CD4-positive, alpha-beta T cell (primary cell): ENCODE results near the gene PITX3. TPM values are rescaled to one million over a fixed set of nuclear protein-coding genes. Genes with fewer than 3 reads are reported as not detected.

Source experiments
- ATAC-seq: fragments of 200-7000 bp; cut with Tn5 transposase; one replicate; pipeline ENCODE4 v1.10.0; 2022; ENCODE audit warnings: mild to moderate bottlenecking; ENCODE audit not compliant: poor library complexity
- CTCF ChIA-PET: fragments of 350-600 bp; sonication (Branson Sonifier 250); formaldehyde crosslinking; loops from one replicate; lab custom pipeline; 2021; ENCODE audit warnings: antibody characterized with exemption, inconsistent platforms; lab: Charles Lee
- POLR2A ChIA-PET: fragments of 350-600 bp; sonication (Branson Sonifier 250); formaldehyde crosslinking; loops from one replicate; lab custom pipeline; 2021; ENCODE audit warnings: antibody characterized with exemption, inconsistent platforms; lab: Charles Lee
- DNase-seq, 14 experiments: peaks; one replicate each; pipeline ENCODE4 v3.0.0-alpha.2; 2013 to 2020; ENCODE audit warnings: mixed read lengths in 2 of 14
- H3K27ac ChIP-seq, 2 donors: one replicate each; pipeline versions ENCODE4 v1.5.1 to v1.7.0; 2013; ENCODE audit warnings: low read length in 2 of 2, low read depth in 1 of 2, mild to moderate bottlenecking in 1 of 2
- H3K27me3 ChIP-seq, 2 experiments: 1 replicate in 1 of 2; 2 replicates in 1 of 2; pipeline versions ENCODE4 v1.6.1 to v1.7.0; 2013; ENCODE audit warnings: low read length in 2 of 2, control low read depth in 1 of 2, mild to moderate bottlenecking in 1 of 2, moderate library complexity in 1 of 2; ENCODE audit not compliant: insufficient read depth in 2 of 2, control insufficient read depth in 1 of 2
- H3K36me3 ChIP-seq: one replicate; pipeline ENCODE4 v1.6.1; 2013; ENCODE audit warnings: low read length, control low read depth; ENCODE audit not compliant: insufficient read depth
- H3K4me1 ChIP-seq: one replicate; pipeline ENCODE4 v1.6.1; 2013; ENCODE audit warnings: low read length, control low read depth; ENCODE audit not compliant: insufficient read depth
- H3K4me3 ChIP-seq: one replicate; pipeline ENCODE4 v1.5.1; 2013; ENCODE audit warnings: mild to moderate bottlenecking, low read length, moderate library complexity
- H3K9me3 ChIP-seq, 2 experiments: 1 replicate in 1 of 2; 2 replicates in 1 of 2; pipeline versions ENCODE4 v1.6.1 to v1.7.0; 2013; ENCODE audit warnings: low read length in 2 of 2, mild to moderate bottlenecking in 2 of 2, control low read depth in 1 of 2, moderate library complexity in 1 of 2; ENCODE audit not compliant: control insufficient read depth in 1 of 2, insufficient read depth in 1 of 2
- H3K27ac Mint-ChIP-seq: one replicate; pipeline ENCODE4 v1.8.0; 2020; ENCODE audit warnings: mixed read lengths
- H3K27me3 Mint-ChIP-seq: one replicate; pipeline ENCODE4 v1.8.0; 2021; ENCODE audit warnings: mixed read lengths
- H3K36me3 Mint-ChIP-seq: one replicate; pipeline ENCODE4 v1.8.0; 2021; ENCODE audit warnings: low read depth, mixed read lengths
- H3K4me1 Mint-ChIP-seq: one replicate; pipeline ENCODE4 v1.8.0; 2021; ENCODE audit warnings: low read depth, mixed read lengths
- H3K4me3 Mint-ChIP-seq: one replicate; pipeline ENCODE4 v1.8.0; 2020; ENCODE audit warnings: mild to moderate bottlenecking, mixed read lengths
- H3K9me3 Mint-ChIP-seq: one replicate; pipeline ENCODE4 v1.8.0; 2020; ENCODE audit warnings: mixed read lengths
- CTCF ChIP-seq: fragments of 200-600 bp; IDR thresholded peaks from one replicate; pipeline ENCODE4 v1.8.0; 2022; ENCODE audit warnings: antibody characterized with exemption, mild to moderate bottlenecking
- intact Hi-C, 2 experiments: fragments of 100-400 bp; cut with DNase I in 1 of 2; cut with micrococcal nuclease in 1 of 2; formaldehyde crosslinking; loops; one replicate each; pipeline versions ENCODE4 v1.15.1 to v1.9.0; 2023 to 2025; cut with DNase I, micrococcal nuclease
- total RNA-seq, 174 experiments: library from RNA in 2 of 174; stranded (reverse) in 2 of 174; gene quantifications; one replicate each; pipeline ENCODE4 v1.2.3 and lab custom pipeline; 2021 to 2026

Gene PITX3
- total RNA-seq, 2 experiments from 2014 or later, result not detected

GRCh38 chr10:102261842-102262241 lies 20.5 kb upstream of the PITX3 start:
- no peaks in the 10 kb centered on the region for H3K27me3 Mint-ChIP-seq
- H3K36me3 ChIP-seq, result peaks cover 73% of the 10 kb centered on the region
- no peak overlapping the region for H3K27ac ChIP-seq
- DNase-seq (no peak), ATAC-seq (no peak)
- no peaks in the 10 kb centered on the region for H3K9me3 ChIP-seq
- no peak overlapping the region for H3K4me3 ChIP-seq
- no peaks in the 10 kb centered on the region for H3K27me3 ChIP-seq
- ChIA-PET CTCF (no interaction called here), POLR2A (no interaction called here)
- H3K4me1 Mint-ChIP-seq, result peaks cover 54% of the 10 kb centered on the region
- no peak for TF ChIP-seq CTCF
- no peak overlapping the region for H3K27ac Mint-ChIP-seq
- peaks cover 83% of the 10 kb centered on the region for H3K36me3 Mint-ChIP-seq
- no peak overlapping the region for H3K4me3 Mint-ChIP-seq
- H3K4me1 ChIP-seq, result peaks cover 8% of the 10 kb centered on the region
- no peaks in the 10 kb centered on the region for H3K9me3 Mint-ChIP-seq
- intact Hi-C loops, result no loop called here

- Histone ChIP-seq H3K9me3 (no peaks in the 10 kb centered on the region), H3K27me3 (no peaks in the 10 kb centered on the region), H3K4me3 (no peak overlapping the region), H3K27ac (no peak overlapping the region), H3K36me3 (peaks cover 69% of the 10 kb centered on the region), H3K4me1 (peaks cover 8% of the 10 kb centered on the region)
- Mint-ChIP-seq H3K27me3 (no peaks in the 10 kb centered on the region), H3K9me3 (no peaks in the 10 kb centered on the region), H3K36me3 (peaks cover 78% of the 10 kb centered on the region), H3K27ac (no peak overlapping the region), H3K4me3 (no peak overlapping the region), H3K4me1 (peaks cover 49% of the 10 kb centered on the region)
- CTCF ChIA-PET, result no interaction called here
- TF ChIP-seq CTCF, result no peak
- DNase-seq, result no peak
- intact Hi-C loops, result no loop called here
- POLR2A ChIA-PET, result no interaction called here
- ATAC-seq, result no peak
These were observed 19.9 kb upstream of the PITX3 start for GRCh38 chr10:102261196-102261595.

- intact Hi-C loops, result no loop called here
- Histone ChIP-seq H3K4me1 (peaks cover 4% of the 10 kb centered on the region), H3K36me3 (peaks cover 25% of the 10 kb centered on the region), H3K4me3 (no peak overlapping the region), H3K9me3 (no peaks in the 10 kb centered on the region), H3K27me3 (no peaks in the 10 kb centered on the region), H3K27ac (no peak overlapping the region)
- ChIA-PET CTCF (interaction anchor here (1.0 to 1.5 kb wide), 2 partner anchors 26 to 96 kb away, joined by 3 to 4 read pairs; no protein-coding TSS in a partner anchor), POLR2A (no interaction called here)
- no peaks in the 10 kb centered on the region for H3K9me3 Mint-ChIP-seq
- ATAC-seq (no peak), DNase-seq (no peak)
- TF ChIP-seq CTCF, result no peak
- H3K4me1 Mint-ChIP-seq, result peaks cover 34% of the 10 kb centered on the region
- no peaks in the 10 kb centered on the region for H3K27me3 Mint-ChIP-seq
- H3K27ac Mint-ChIP-seq, result no peak overlapping the region
- H3K4me3 Mint-ChIP-seq, result no peak overlapping the region
- peaks cover 43% of the 10 kb centered on the region for H3K36me3 Mint-ChIP-seq
These were observed 14.1 kb upstream of the PITX3 start for GRCh38 chr10:102255404-102255803.
